Breast epithelium (tissue), 3 donors: ENCODE measurements around the gene BSPRY.

Experiments used
- POLR2A ChIP-seq: fragments of 450-650 bp; IDR thresholded peaks from one replicate; pipeline ENCODE4 v1.6.1; 2016; ENCODE audit warnings: antibody characterized with exemption, mild to moderate bottlenecking, moderate library complexity
- POLR2AphosphoS5 ChIP-seq, 3 donors: sonication (generic); formaldehyde crosslinking; IDR thresholded peaks; one replicate each; pipeline ENCODE4 v1.6.1; 2017; ENCODE audit warnings: antibody characterized with exemption in 3 of 3
- TF ChIP-seq, protein P1 (sequence below), 3 donors: fragments of 450-650 bp; IDR thresholded peaks; one replicate each; pipeline ENCODE4 v1.5.1; 2016 to 2017; ENCODE audit warnings: antibody characterized with exemption in 3 of 3, mild to moderate bottlenecking in 3 of 3, moderate library complexity in 3 of 3

DNA sequence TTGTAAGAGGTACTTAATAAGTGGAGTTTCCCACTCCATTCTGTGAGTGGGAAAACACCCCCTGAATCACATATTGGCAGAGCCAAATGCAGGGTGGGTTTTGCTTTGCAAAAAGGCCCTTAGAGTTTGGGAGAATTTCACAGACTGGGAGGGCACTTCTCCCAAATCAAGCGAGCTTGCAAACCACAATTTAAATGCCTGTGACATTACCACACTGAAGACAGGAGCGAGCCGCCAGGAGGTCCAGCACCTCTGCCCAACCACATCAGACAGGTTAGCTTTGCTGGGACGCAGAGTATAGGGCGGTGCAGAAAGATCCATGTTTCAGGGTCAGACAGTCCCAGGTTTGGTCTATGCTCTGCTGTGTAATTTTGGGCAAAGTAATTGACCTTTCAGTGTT is 49.5 kb downstream of the BSPRY start:
- TF ChIP-seq, protein P1, sequence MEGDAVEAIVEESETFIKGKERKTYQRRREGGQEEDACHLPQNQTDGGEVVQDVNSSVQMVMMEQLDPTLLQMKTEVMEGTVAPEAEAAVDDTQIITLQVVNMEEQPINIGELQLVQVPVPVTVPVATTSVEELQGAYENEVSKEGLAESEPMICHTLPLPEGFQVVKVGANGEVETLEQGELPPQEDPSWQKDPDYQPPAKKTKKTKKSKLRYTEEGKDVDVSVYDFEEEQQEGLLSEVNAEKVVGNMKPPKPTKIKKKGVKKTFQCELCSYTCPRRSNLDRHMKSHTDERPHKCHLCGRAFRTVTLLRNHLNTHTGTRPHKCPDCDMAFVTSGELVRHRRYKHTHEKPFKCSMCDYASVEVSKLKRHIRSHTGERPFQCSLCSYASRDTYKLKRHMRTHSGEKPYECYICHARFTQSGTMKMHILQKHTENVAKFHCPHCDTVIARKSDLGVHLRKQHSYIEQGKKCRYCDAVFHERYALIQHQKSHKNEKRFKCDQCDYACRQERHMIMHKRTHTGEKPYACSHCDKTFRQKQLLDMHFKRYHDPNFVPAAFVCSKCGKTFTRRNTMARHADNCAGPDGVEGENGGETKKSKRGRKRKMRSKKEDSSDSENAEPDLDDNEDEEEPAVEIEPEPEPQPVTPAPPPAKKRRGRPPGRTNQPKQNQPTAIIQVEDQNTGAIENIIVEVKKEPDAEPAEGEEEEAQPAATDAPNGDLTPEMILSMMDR (IDR thresholded peaks at IDR 0.05) = no peak
- TF ChIP-seq POLR2AphosphoS5 (IDR thresholded peaks at IDR 0.05) = no peak
- TF ChIP-seq POLR2A = no peak
